Upper lobe of left lung (tissue), 6 donors: ENCODE measurements around the gene NYAP2. TPM values are rescaled to one million over a fixed set of nuclear protein-coding genes. Genes with fewer than 3 reads are reported as not detected.
A peak's percentile ranks its signal among the peaks of the same experiment; 100 is the strongest.

Source experiments
- ATAC-seq, 2 donors: fragments of 200-7000 bp; cut with Tn5 transposase; one replicate each; pipeline ENCODE4 v1.9.1; 2022; ENCODE audit warnings: mild to moderate bottlenecking in 2 of 2, moderate library complexity in 2 of 2; ENCODE audit not compliant: low FRiP score in 2 of 2
- DNase-seq, 2 donors: peaks; one replicate each; pipeline ENCODE4 v3.0.0-alpha.2; 2019 to 2020
- H3K27ac ChIP-seq, 4 donors: fragments of 200-600 bp; sonication (generic); one replicate each; pipeline ENCODE4 v1.5.1; 2016 to 2019
- H3K27me3 ChIP-seq, 4 donors: fragments of 200-600 bp; sonication (generic); one replicate each; pipeline ENCODE4 v1.5.1; 2017 to 2019
- H3K36me3 ChIP-seq, 4 donors: fragments of 200-600 bp; sonication (generic); one replicate each; pipeline ENCODE4 v1.5.1; 2016 to 2019
- H3K4me1 ChIP-seq, 4 donors: fragments of 200-600 bp; sonication (generic); one replicate each; pipeline ENCODE4 v1.5.1; 2018 to 2019
- H3K4me3 ChIP-seq, 4 donors: fragments of 200-600 bp; sonication (generic); one replicate each; pipeline ENCODE4 v1.5.1; 2017 to 2019; ENCODE audit warnings: mild to moderate bottlenecking in 2 of 4, moderate library complexity in 1 of 4
- H3K9me3 ChIP-seq, 4 donors: fragments of 200-600 bp; sonication (generic); one replicate each; pipeline ENCODE4 v1.5.1; 2018 to 2019
- CTCF ChIP-seq, 6 experiments: fragments of 450-650 bp in 4 of 6; fragments of 200-600 bp in 2 of 6; sonication (generic) in 2 of 6; IDR thresholded peaks; one replicate each; pipeline ENCODE4 v1.5.1; 2016 to 2019; ENCODE audit warnings: antibody characterized with exemption in 6 of 6
- EP300 ChIP-seq, 4 donors: sonication (generic); formaldehyde crosslinking; IDR thresholded peaks; one replicate each; pipeline ENCODE4 v1.5.1; 2017; ENCODE audit warnings: antibody characterized with exemption in 4 of 4, control low read depth in 2 of 4
- POLR2A ChIP-seq, 4 donors: fragments of 450-650 bp; IDR thresholded peaks; one replicate each; pipeline ENCODE4 v1.5.1; 2016 to 2017; ENCODE audit warnings: antibody characterized with exemption in 4 of 4, mild to moderate bottlenecking in 2 of 4
- POLR2AphosphoS5 ChIP-seq, 2 donors: sonication (generic); formaldehyde crosslinking; IDR thresholded peaks; one replicate each; pipeline ENCODE4 v1.5.1; 2017; ENCODE audit warnings: antibody characterized with exemption in 2 of 2
- WGBS, 2 donors: methylation state at CpG; one replicate each; pipeline ENCODE4 v1.1.5; 2017 to 2018; 5-methylcytosine and 5-hydroxymethylcytosine counted together
- total RNA-seq, 6 donors: library from RNA; depleted of rRNA in 4 of 6; stranded (reverse); fragments of >200 nt in 4 of 6; gene quantifications; one replicate each; pipeline versions ENCODE4 v1.1.0 to v1.2.1, GENCODE V29; 2016 to 2021
- donor health status: DM: no; HTN: no; CAD: no; lungs with moderate emphysema.
- donor health status: DM: no; HTN: yes; CAD: no; lungs with severe emphysema.

The NYAP2 gene
- total RNA-seq, 6 donors from 2014 or later: 0.15 to 3.1 (median 1.7) TPM

GRCh38 chr2:225660262-225661131 lies 261.0 kb downstream of the NYAP2 start:
- Histone ChIP-seq H3K27ac (no peak overlapping the region), H3K36me3 (no peaks in the 10 kb centered on the region), H3K4me3 (no peak overlapping the region), H3K4me1 (no peaks in the 10 kb centered on the region), H3K9me3 (no peaks in the 10 kb centered on the region), H3K27me3 (no peaks in the 10 kb centered on the region)
- DNase-seq (peak in 1 of 2 donors; percentile 59), ATAC-seq (peak; percentile 71 to 82)
- 19 to 21% methylated on average over 11 of the region's 11 CpGs for WGBS, 2 donors
- TF ChIP-seq POLR2A (IDR thresholded peaks at IDR 0.05): no peak
- peak; percentile 38 to 68 (median 60) for TF ChIP-seq CTCF (IDR thresholded peaks at IDR 0.05)
- TF ChIP-seq EP300 (IDR thresholded peaks at IDR 0.05): no peak
- no peak for TF ChIP-seq POLR2AphosphoS5 (IDR thresholded peaks at IDR 0.05)

- Histone ChIP-seq H3K9me3 (no peaks in the 10 kb centered on the region), H3K36me3 (no peaks in the 10 kb centered on the region), H3K27me3 (no peaks in the 10 kb centered on the region), H3K27ac (no peak overlapping the region), H3K4me1 (no peaks in the 10 kb centered on the region), H3K4me3 (no peak overlapping the region)
- ATAC-seq (no peak), DNase-seq (no peak)
- WGBS, 2 donors: 73 to 77% methylated on average over 4 of the region's 4 CpGs
- TF ChIP-seq POLR2AphosphoS5 (IDR thresholded peaks at IDR 0.05) (no peak), EP300 (IDR thresholded peaks at IDR 0.05) (no peak), POLR2A (IDR thresholded peaks at IDR 0.05) (no peak), CTCF (IDR thresholded peaks at IDR 0.05) (no peak)
Observed at GRCh38 chr2:225662101-225662500, 262.6 kb downstream of the NYAP2 start.

- no peak for TF ChIP-seq CTCF (IDR thresholded peaks at IDR 0.05)
- no peak for TF ChIP-seq POLR2AphosphoS5 (IDR thresholded peaks at IDR 0.05)
- TF ChIP-seq EP300 (IDR thresholded peaks at IDR 0.05): no peak
- TF ChIP-seq POLR2A (IDR thresholded peaks at IDR 0.05): no peak
- Histone ChIP-seq H3K36me3 (no peaks in the 10 kb centered on the region), H3K27ac (no peak overlapping the region), H3K27me3 (no peaks in the 10 kb centered on the region), H3K4me3 (no peak overlapping the region), H3K9me3 (no peaks in the 10 kb centered on the region), H3K4me1 (no peaks in the 10 kb centered on the region)
- DNase-seq (no peak), ATAC-seq (no peak)
- 64 to 70% methylated on average over 2 of the region's 2 CpGs for WGBS, 2 donors
Observed at GRCh38 chr2:225667445-225667844, 267.9 kb downstream of the NYAP2 start.

GRCh38 chr2:225668606-225669266 lies 269.2 kb downstream of the NYAP2 start:
- H3K27ac ChIP-seq: no peak overlapping the region
- no peaks in the 10 kb centered on the region for H3K27me3 ChIP-seq
- no peaks in the 10 kb centered on the region for H3K36me3 ChIP-seq
- H3K9me3 ChIP-seq: no peaks in the 10 kb centered on the region
- ATAC-seq (peak in 1 of 2 donors; percentile 80), DNase-seq (no peak)
- no peak overlapping the region for H3K4me3 ChIP-seq
- no peaks in the 10 kb centered on the region for H3K4me1 ChIP-seq
- TF ChIP-seq EP300 (IDR thresholded peaks at IDR 0.05): no peak
- peak; percentile 13 to 68 (median 40) for TF ChIP-seq CTCF (IDR thresholded peaks at IDR 0.05)
- 46 to 50% methylated on average over 2 of the region's 2 CpGs for WGBS, 2 donors
